HG02642 (cell line): ENCODE results near the gene IFITM1.
"Not testable (repeated sequence)": the region's sequence is repeated elsewhere in the genome, so short reads cannot be mapped to it uniquely, and the experiment has no call there.

Experiments
- ATAC-seq: cut with Tn5 transposase; IDR thresholded peaks from one replicate; pipeline ENCODE4 v1.9.1; 2021; ENCODE audit warnings: mild to moderate bottlenecking; ENCODE audit not compliant: unreplicated experiment, poor library complexity

Gene IFITM1

GRCh38 chr11:307766-308708 lies 5.8 kb upstream of the IFITM1 start, which contains the start of gene IFITM2:
TSS of gene IFITM2 (plus strand) at chr11:307816. CDS start at chr11:308193, 377 bp downstream.
- ATAC-seq: peak; percentile 23

DNA sequence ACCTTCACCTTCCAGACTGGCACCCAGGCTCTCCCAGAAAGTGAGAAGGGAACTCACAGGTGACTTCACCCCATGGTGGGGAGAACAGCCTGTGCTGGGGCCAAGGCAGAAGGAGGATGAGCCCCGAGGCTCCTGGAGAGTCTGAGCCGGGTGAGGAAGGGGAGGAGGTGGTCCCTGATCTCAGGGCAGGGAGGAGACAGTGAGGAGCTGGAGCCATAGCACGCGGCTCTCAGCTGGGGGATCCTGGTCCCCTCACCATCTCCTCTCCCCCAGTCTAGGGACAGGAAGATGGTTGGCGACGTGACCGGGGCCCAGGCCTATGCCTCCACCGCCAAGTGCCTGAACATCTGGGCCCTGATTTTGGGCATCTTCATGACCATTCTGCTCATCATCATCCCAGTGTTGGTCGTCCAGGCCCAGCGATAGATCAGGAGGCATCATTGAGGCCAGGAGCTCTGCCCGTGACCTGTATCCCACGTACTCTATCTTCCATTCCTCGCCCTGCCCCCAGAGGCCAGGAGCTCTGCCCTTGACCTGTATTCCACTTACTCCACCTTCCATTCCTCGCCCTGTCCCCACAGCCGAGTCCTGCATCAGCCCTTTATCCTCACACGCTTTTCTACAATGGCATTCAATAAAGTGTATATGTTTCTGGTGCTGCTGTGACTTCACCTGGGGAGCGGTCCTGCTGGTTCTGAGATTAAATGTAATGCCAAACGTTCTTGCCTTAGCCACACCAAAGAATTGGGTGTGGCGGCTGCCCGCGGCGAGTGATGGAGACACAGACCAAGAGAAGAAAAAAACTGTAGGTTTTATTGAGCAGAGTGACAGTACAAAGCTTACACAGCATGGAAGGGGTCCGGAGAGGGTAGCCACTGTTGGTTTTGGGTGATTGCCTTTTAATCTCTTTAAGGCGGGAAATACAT lies 4.8 kb upstream of the IFITM1 start:
- peak; percentile 11 for ATAC-seq

DNA sequence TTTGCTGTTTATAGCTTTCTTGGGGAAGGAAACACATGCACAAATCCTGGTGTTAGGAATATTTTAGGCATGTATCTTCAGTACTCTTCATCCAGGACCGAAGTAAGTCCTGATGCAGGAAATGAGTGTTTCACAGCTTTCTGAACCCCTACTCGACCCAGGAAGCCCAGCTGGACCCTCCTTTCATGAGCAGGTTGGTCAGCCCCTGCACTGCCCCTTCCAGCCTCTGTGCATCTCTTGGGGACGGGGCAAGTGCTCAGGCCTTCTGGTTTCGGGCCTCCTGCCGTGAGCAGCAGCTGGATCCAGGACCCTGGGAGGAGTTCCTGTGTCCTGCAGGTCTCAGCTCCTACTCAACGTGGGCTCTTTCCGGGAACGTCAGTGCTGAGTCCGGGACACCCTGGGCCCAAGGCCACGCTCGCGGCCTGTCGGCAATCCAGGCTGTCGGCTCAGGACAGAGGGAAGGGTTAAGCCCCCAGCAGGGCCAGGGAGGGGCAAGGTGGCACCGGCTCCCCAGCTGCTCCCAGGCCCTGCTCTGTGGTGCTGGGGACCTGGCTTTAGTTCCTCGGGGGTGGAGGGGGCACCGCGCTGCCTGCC lies 3.8 kb upstream of the IFITM1 start:
- not testable (repeated sequence) for ATAC-seq

GRCh38 chr11:311013-311748 lies 2.7 kb upstream of the IFITM1 start:
- ATAC-seq: peak; percentile 39

- ATAC-seq: no peak
These were observed 1.6 kb upstream of the IFITM1 start for GRCh38 chr11:312092-312816.

- ATAC-seq: peak; percentile 5
These were observed 495 bp upstream of the IFITM1 start for GRCh38 chr11:313304-313786.

DNA sequence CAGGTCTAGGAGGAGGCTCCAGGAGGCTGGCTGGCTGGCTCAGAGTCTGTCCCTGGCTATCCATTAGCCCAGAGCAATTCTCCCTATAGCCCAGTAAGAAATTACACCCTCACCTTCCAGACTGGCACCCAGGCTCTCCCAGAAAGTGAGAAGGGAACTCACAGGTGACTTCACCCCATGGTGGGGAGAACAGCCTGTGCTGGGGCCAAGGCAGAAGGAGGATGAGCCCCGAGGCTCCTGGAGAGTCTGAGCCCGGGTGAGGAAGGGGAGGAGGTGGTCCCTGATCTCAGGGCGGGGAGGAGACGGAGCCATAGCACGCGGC lies 675 bp downstream of the IFITM1 start:
- not testable (repeated sequence) for ATAC-seq

DNA sequence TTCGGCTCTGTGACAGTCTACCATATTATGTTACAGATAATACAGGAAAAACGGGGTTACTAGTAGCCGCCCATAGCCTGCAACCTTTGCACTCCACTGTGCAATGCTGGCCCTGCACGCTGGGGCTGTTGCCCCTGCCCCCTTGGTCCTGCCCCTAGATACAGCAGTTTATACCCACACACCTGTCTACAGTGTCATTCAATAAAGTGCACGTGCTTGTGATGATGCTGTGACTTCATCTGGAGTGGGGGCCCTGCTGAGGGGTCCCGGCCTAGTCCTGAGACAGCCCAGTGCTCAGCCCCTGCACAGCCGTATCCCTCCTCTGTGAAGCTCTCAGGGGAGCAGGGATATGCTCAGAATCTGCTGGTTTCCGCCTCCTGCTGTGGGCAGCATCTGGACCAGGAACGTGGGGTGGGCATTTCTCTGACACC lies 1.2 kb downstream of the IFITM1 start:
- no peak for ATAC-seq

- no peak for ATAC-seq
These were observed 1.7 kb downstream of the IFITM1 start for GRCh38 chr11:315516-315994.

- no peak for ATAC-seq
These were observed 2.3 kb downstream of the IFITM1 start for GRCh38 chr11:316031-316701.

DNA sequence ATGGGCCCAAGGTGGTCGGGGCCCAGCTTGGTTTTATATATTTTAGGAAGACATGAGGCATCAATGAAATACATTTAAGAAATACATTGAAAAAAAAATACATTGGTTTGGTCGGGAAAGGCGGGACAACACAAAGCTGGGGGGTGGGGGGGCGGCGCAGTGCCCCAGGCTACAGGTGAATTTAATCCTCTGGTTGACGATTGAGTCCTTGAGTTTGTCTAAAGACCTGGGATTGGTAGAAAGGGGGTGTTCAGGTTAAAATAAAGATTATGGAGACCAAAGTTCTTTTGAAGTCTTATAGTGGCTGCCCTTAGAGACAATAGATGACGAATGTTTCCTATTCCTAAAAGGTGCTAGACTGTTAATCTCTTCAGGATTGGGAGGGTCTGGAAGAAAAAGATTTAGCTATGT lies 3.1 kb downstream of the IFITM1 start:
- ATAC-seq: no peak

- ATAC-seq: not testable (repeated sequence)
These were observed 4.0 kb downstream of the IFITM1 start for GRCh38 chr11:317668-318404.

DNA sequence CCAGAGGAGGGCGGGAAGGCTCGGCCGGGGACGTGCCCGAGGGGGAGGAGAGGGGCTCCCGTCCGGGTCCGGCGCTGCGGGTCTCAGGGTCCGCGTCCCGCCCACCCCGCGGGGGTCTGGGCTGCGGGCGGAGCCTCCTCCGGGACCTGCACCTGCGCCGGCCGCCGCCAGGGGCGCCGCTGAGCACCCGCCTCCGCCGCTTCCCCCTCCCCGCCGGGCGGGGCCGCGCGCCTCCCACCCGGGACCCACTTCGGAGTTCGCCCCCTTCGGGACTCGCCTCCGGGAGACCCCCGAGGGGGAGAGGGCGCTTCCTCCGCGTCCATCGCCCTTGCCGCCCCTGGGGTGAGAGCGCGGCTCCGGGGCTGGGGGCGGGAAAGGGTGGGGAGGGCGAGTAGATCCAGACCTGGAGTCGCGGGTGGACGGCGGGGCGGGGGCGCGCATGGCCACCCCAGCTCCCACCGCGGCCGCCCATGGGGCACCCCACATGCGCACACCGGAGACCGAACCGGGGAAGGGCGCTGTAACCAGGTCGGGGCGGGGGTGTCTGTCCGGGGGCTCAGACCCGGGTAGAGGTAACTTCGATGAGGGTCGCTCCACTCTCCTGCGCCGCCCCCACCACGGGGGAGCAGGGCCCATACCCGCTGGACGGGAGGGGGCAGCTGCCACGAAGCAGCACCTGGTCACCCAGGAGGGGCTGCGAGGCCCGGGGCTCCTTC lies 4.7 kb downstream of the IFITM1 start:
- ATAC-seq: peak; percentile 57

- peak; percentile 13 for ATAC-seq
These were observed 5.5 kb downstream of the IFITM1 start for GRCh38 chr11:319121-319887.

GRCh38 chr11:319888-320273 lies 6.0 kb downstream of the IFITM1 start:
- not testable (repeated sequence) for ATAC-seq

GRCh38 chr11:324156-324555 lies 10.3 kb downstream of the IFITM1 start:
- ATAC-seq: no peak
